ENCODE results near the gene UPK2.

Gene UPK2

DNA sequence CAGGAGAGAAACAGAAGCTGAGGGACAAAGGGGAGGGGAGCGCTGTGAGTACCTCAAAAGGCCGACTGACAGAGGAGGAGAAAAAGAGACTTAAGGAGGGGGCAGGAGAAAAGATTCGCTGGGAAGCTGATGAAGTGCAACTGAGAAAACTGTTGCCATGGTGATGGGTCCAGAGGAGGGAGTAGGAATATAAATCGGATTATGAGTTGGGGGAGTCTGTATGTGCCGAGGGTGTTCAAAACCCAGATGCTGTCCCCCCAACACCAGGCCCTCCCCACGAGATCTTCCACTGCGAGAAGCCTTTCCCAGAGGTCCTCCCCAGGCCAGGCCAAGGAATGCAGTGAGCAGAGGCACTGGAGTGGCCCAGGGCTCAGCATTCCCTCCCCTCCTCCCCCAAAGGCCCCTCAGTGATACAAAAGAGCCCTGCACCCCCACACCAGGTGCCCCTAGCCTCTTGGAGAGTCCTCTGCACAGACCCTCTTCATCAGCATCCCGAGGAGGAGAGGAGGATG is 16.6 kb upstream of the UPK2 start:
- no peaks in the 10 kb centered on the region for H3K9me3 ChIP-seq (ENCODE audit: control insufficient read depth, insufficient read depth, low read depth, low read length)
- no peak overlapping the region for H3K27ac ChIP-seq (ENCODE audit: extremely low read depth, low read depth, low read length)
- ChIA-PET POLR2A (interaction anchor here (0.6 to 1.1 kb wide), 4 partner anchors 11 to 594 kb away, joined by 3 to 4 read pairs (median 3); no protein-coding TSS in a partner anchor), CTCF (interaction anchor here (0.6 to 2.4 kb wide), 3 partner anchors 9 to 373 kb away, joined by 4 to 18 read pairs (median 5); no protein-coding TSS in a partner anchor)
- no peak overlapping the region for H3K4me3 ChIP-seq (ENCODE audit: low read depth, low read length)
- no peaks in the 10 kb centered on the region for H3K4me1 ChIP-seq (ENCODE audit: control insufficient read depth, insufficient read depth, low read length)
- H3K36me3 ChIP-seq (ENCODE audit: control insufficient read depth in 2 of 2, insufficient read depth in 1 of 2, low read length in 2 of 2) = no peaks in the 10 kb centered on the region
- TF ChIP-seq ZNF140 (tag by site-specific recombination; IDR thresholded peaks at IDR 0.05) = no peak
- TF ChIP-seq, protein P1, sequence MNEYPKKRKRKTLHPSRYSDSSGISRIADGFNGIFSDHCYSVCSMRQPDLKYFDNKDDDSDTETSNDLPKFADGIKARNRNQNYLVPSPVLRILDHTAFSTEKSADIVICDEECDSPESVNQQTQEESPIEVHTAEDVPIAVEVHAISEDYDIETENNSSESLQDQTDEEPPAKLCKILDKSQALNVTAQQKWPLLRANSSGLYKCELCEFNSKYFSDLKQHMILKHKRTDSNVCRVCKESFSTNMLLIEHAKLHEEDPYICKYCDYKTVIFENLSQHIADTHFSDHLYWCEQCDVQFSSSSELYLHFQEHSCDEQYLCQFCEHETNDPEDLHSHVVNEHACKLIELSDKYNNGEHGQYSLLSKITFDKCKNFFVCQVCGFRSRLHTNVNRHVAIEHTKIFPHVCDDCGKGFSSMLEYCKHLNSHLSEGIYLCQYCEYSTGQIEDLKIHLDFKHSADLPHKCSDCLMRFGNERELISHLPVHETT (tag by site-specific recombination; IDR thresholded peaks at IDR 0.05) = no peak
- TF ChIP-seq ZNF157 (tag by site-specific recombination; IDR thresholded peaks at IDR 0.05) = no peak
- no peak for TF ChIP-seq HOXD13 (CRISPR knock-in tag; IDR thresholded peaks at IDR 0.05; ENCODE audit: borderline replicate concordance)
- TF ChIP-seq, protein P2, sequence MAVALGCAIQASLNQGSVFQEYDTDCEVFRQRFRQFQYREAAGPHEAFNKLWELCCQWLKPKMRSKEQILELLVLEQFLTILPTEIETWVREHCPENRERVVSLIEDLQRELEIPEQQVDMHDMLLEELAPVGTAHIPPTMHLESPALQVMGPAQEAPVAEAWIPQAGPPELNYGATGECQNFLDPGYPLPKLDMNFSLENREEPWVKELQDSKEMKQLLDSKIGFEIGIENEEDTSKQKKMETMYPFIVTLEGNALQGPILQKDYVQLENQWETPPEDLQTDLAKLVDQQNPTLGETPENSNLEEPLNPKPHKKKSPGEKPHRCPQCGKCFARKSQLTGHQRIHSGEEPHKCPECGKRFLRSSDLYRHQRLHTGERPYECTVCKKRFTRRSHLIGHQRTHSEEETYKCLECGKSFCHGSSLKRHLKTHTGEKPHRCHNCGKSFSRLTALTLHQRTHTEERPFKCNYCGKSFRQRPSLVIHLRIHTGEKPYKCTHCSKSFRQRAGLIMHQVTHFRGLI (tag by site-specific recombination; IDR thresholded peaks at IDR 0.05) = no peak
- TF ChIP-seq ZNF514 (tag by site-specific recombination; IDR thresholded peaks at IDR 0.05) = no peak
- no peak for TF ChIP-seq ZNF548 (tag by site-specific recombination; IDR thresholded peaks at IDR 0.05)
- TF ChIP-seq, protein P3, sequence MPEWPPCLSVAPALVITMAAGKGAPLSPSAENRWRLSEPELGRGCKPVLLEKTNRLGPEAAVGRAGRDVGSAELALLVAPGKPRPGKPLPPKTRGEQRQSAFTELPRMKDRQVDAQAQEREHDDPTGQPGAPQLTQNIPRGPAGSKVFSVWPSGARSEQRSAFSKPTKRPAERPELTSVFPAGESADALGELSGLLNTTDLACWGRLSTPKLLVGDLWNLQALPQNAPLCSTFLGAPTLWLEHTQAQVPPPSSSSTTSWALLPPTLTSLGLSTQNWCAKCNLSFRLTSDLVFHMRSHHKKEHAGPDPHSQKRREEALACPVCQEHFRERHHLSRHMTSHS (tag by site-specific recombination; IDR thresholded peaks at IDR 0.05) = no peak
- TF ChIP-seq, protein P4, sequence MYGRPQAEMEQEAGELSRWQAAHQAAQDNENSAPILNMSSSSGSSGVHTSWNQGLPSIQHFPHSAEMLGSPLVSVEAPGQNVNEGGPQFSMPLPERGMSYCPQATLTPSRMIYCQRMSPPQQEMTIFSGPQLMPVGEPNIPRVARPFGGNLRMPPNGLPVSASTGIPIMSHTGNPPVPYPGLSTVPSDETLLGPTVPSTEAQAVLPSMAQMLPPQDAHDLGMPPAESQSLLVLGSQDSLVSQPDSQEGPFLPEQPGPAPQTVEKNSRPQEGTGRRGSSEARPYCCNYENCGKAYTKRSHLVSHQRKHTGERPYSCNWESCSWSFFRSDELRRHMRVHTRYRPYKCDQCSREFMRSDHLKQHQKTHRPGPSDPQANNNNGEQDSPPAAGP (tag by site-specific recombination; IDR thresholded peaks at IDR 0.05) = no peak
- TF ChIP-seq ZNF660 (tag by site-specific recombination; IDR thresholded peaks at IDR 0.05) = no peak
- TF ChIP-seq, protein P5, sequence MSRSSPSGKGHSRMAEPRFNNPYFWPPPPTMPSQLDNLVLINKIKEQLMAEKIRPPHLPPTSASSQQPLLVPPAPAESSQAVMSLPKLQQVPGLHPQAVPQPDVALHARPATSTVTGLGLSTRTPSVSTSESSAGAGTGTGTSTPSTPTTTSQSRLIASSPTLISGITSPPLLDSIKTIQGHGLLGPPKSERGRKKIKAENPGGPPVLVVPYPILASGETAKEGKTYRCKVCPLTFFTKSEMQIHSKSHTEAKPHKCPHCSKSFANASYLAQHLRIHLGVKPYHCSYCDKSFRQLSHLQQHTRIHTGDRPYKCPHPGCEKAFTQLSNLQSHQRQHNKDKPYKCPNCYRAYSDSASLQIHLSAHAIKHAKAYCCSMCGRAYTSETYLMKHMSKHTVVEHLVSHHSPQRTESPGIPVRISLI (tag by site-specific recombination; IDR thresholded peaks at IDR 0.05) = no peak
- no peak for TF ChIP-seq ZNF239 (tag by site-specific recombination; IDR thresholded peaks at IDR 0.05)
- TF ChIP-seq SP7 (tag by site-specific recombination; IDR thresholded peaks at IDR 0.05) = no peak
- no peak for TF ChIP-seq ZNF274 (IDR thresholded peaks at IDR 0.05; ENCODE audit: low read length)
- no peak for TF ChIP-seq ZNF274 (tag by site-specific recombination; IDR thresholded peaks at IDR 0.05; ENCODE audit: borderline replicate concordance)
- no peak for TF ChIP-seq ZNF843 (tag by site-specific recombination; IDR thresholded peaks at IDR 0.05)

DNA sequence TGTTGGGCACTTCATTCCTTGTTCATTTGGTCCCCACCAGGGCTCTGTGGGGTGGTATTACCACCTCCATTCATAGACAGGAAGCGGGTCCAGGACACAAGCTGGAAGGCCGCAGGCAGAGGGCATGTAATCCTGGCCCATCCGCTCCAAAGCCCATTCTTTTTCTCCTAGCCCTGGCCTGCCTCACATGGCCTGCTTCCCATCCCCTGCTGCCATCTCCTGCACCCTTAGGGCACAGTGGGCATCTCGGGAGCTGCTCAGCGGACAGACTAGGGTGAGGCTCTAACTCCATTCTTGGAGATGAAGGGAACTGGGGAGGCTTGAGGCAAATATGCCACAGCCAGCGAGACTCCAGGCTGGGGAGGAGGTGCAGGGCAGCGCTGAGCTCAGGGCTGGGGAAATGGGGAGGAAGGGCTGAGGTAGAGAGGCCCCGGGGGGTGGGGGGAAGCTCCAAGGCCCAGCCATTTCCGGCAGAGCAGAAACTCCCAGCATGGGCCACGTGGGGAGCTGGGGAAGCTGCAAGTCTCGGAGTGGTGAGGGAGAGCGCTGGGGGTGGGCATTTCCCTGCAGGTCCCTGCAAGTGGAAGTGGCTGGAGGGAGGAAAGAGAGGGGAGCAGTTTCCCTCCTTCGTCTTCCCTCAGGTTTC is 16.0 kb upstream of the UPK2 start:
- Histone ChIP-seq H3K9me3 (ENCODE audit: control insufficient read depth, insufficient read depth, low read depth, low read length) (no peaks in the 10 kb centered on the region), H3K27ac (ENCODE audit: extremely low read depth, low read depth, low read length) (no peak overlapping the region), H3K4me3 (ENCODE audit: low read depth, low read length) (no peak overlapping the region), H3K4me1 (ENCODE audit: control insufficient read depth, insufficient read depth, low read length) (no peaks in the 10 kb centered on the region), H3K36me3 (ENCODE audit: control insufficient read depth in 2 of 2, insufficient read depth in 1 of 2, low read length in 2 of 2) (no peaks in the 10 kb centered on the region)
- CTCF ChIA-PET = interaction anchor here (0.8 to 2.4 kb wide), 3 partner anchors 10 to 13 kb away, joined by 4 to 18 read pairs (median 5); no protein-coding TSS in a partner anchor
- POLR2A ChIA-PET = interaction anchor here (0.6 kb wide), 2 partner anchors 31 to 594 kb away, joined by 3 read pairs; no protein-coding TSS in a partner anchor
- TF ChIP-seq, protein P6, sequence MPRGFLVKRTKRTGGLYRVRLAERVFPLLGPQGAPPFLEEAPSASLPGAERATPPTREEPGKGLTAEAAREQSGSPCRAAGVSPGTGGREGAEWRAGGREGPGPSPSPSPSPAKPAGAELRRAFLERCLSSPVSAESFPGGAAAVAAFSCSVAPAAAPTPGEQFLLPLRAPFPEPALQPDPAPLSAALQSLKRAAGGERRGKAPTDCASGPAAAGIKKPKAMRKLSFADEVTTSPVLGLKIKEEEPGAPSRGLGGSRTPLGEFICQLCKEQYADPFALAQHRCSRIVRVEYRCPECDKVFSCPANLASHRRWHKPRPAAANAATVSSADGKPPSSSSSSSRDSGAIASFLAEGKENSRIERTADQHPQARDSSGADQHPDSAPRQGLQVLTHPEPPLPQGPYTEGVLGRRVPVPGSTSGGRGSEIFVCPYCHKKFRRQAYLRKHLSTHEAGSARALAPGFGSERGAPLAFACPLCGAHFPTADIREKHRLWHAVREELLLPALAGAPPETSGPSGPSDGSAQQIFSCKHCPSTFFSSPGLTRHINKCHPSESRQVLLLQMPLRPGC (tag by site-specific recombination; IDR thresholded peaks at IDR 0.05) = no peak
- TF ChIP-seq, protein P7, sequence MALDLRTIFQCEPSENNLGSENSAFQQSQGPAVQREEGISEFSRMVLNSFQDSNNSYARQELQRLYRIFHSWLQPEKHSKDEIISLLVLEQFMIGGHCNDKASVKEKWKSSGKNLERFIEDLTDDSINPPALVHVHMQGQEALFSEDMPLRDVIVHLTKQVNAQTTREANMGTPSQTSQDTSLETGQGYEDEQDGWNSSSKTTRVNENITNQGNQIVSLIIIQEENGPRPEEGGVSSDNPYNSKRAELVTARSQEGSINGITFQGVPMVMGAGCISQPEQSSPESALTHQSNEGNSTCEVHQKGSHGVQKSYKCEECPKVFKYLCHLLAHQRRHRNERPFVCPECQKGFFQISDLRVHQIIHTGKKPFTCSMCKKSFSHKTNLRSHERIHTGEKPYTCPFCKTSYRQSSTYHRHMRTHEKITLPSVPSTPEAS (tag by site-specific recombination; IDR thresholded peaks at IDR 0.05) = no peak
- TF ChIP-seq, protein P8, sequence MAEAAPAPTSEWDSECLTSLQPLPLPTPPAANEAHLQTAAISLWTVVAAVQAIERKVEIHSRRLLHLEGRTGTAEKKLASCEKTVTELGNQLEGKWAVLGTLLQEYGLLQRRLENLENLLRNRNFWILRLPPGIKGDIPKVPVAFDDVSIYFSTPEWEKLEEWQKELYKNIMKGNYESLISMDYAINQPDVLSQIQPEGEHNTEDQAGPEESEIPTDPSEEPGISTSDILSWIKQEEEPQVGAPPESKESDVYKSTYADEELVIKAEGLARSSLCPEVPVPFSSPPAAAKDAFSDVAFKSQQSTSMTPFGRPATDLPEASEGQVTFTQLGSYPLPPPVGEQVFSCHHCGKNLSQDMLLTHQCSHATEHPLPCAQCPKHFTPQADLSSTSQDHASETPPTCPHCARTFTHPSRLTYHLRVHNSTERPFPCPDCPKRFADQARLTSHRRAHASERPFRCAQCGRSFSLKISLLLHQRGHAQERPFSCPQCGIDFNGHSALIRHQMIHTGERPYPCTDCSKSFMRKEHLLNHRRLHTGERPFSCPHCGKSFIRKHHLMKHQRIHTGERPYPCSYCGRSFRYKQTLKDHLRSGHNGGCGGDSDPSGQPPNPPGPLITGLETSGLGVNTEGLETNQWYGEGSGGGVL (tag by site-specific recombination; IDR thresholded peaks at IDR 0.05) = peak; percentile 69

Measured in HEK293 (cell line).